HG03520 (cell line): ENCODE results near the gene PLEKHF1.

Experiments
- ATAC-seq: cut with Tn5 transposase; IDR thresholded peaks from one replicate; pipeline ENCODE4 v1.9.1; 2021; ENCODE audit warnings: mild to moderate bottlenecking, moderate library complexity; ENCODE audit not compliant: unreplicated experiment

Gene PLEKHF1

DNA sequence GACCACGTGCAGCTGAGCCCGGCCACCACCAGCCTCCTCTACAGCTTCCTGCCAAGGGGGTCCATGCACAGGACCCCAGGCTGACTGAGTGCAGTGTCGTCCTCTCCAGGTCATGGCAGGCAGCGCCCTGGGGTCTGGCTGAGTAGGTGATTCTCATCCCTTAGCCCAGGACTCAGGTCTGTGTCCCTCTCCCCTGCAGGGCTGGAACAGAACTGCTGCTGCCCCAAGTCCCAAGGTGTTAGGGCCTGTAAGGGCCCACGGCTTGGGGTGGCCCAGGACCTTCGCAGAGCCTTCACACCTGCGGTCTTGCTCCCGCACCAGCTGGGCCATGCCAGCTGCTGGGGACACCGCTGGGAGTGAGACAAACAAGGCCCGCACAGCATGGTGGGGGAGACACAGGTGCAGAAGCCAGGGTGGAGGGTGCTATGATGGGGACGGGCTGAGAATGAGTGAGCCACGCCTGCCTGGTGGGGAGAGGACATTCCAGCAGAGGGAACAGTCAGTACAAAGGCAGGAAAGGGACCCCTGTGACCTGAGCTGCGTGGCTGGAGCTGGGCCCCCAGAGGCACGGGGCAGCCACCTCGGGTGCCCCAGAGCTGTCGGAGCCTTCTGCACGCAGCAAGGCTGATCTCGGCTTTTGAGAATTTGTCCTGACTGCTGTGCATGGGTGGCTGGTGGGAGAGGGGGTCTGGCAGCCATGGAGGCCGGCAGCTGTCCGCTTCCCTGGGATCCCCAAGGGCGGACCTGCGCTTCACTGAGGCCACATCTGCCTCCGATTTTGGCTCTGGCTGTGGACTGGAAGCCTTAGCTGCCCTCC is 11.9 kb downstream of the PLEKHF1 start:
- ATAC-seq: no peak

DNA sequence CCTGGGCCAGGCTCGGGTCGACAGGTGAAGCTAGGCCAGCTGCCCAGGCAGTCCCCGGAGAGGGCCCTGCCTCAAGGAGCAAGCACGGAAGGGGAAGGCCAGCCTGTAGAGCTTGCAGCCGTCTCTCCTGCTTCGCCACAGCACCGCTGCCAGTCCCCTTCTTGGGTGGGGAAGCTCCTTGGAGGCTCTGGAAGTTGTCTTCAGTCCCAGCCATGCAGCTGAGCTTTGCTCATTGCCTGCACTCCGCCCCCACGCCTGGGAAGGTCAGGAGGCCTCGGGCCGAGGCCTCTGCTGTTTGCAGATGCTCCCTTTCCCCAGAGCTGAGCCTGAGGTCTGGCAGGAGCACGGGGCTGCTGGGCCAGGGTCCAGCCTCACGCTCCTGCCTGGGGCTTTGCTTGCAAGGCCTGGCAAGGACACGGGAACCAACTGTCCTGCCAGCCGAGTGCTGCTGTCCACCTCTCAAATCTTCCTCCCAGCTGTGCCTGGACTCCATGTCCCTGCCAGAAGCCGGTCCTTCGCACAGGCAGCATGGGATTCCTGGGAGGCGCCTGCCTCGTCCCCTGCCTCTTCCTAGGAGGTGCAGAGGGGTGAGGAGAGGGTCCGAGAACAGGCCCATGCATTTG is 13.3 kb downstream of the PLEKHF1 start:
- ATAC-seq: no peak

DNA sequence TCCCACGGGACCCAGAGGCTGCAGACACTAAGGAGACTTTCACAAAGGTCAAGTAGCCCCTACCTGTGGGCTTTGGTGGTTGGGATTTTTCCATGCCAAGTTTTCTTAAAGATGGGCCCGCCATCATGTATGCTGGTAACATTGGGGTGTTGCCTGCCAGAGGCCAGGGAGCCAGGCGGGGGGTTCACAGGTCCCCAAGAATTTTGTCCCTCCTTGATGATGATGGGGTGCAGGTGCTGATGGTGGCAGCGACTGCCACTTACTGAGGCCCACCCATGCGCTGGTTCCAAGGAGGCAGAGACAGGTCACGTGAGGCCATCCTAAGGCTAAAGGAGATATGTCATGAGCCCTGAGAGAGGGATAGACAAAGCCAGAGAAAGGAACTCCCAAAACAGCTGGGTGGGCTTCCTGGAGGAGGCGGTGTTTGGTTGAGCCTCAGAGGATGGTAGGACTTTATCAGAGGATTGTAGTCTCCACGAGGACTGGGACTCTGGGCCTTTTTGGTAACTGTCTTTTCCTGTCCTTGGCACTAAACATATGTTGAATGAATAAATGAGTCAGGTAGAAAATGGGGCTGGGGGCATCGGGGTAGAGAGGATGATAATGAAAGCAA is 14.4 kb downstream of the PLEKHF1 start:
- ATAC-seq: no peak

DNA sequence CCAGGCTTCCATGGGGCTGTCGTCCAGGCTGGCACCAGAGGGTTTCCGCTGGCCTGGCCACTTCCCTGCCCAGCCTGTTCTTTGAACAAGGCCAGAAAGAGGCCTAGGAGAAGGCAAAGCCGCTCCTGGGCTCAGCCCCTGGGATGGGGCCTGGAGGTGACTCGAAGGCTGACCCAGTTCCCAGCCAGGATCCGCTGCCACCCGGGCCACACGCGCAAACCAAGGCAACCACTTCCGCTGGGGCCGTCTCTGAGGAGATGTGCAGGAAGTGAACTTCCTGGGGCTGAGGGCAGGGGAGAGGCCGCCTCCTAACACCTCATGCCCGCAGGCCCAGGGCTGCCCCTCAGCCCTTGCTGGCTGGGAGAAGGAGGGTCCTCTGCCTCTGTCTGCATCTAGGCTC is 15.2 kb downstream of the PLEKHF1 start:
- peak; percentile 60 for ATAC-seq

DNA sequence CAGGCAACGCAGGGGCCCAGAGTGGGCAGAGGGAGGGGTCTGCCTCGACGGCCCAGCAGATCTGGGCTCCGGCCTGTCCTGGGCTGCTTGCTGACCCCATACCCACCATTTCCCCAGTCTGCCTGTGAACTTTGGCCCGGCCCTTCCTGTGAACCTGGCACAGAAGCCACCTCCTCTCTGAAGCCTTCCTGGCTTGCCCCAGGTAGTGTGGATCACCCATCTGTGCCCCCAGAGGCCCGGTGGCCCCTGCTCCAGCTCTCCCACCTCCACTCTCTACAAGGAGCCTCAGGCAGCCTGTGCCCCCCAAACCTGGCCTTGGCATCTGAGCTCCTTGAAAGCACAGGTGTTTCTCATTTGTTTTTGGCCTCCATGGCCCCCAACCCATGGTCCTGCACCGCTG is 15.7 kb downstream of the PLEKHF1 start:
- ATAC-seq: no peak

DNA sequence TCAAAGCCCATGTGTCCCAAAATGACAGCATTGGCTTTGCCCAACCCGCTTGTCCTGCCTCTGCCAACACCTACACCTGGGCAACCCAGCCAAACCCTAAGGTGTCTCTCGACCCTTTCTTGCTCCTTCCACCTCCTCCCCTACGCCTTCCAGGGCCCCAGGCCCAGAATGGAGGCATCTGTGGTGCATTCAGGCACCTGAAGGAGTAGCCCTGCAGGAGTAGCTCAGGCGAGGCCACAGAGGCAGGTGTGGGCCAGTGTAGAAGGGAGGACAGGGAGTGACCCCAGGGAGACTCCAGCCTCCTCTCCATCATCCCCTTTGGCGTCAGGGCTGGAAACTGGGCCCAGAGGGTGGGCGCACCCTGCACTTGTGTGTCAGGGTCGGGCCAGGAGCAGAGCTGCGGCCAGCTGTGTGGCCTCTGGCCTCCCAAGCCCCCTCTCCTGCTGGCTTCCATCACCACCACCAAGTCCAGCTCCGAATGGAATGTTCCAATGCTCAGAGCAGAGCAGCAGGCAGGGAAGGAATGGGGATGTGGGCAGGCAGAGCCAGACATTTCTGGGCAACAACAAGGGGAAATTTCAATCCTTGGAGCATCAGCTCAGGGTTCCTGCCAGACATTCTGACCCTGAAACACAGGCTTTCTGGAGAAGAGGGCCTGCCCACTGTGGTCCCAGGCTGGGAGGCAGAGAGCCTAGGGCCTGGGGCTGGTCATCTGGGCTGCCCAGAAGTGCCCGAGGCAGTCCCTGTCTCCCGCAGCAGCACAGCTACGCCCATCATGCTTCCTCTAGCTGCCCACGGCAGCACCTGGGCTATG is 16.4 kb downstream of the PLEKHF1 start:
- no peak for ATAC-seq

DNA sequence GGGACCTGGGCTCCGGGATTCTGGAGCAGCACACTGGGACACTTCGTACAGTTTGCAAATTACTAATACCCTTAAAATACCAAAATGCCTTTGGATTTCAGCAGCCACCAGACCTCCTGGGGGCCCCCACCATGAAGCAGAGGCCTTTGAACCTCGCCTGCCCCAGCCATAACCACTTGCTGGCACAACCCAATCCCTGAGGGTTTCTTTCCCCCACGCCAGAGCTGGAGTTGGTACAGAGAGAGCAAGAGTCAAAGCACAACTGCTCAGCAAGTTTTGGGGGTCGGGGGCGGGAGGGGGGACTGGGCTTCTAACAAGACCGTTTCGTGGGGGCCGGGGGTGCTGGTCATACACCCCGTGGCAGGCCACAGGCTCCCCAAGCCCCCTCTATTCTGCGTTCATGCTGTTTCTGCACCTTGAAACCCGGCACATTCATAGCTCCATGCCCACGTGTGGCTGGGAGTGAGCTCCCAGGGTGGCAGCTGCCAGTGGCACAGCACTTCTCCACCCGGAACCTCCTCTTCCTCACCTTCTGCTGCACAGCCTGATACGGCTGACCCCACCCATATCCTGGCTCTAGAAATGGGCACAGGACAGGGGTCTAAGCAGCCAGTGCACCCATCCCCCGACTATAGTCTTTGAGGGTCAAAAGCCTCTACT is 17.1 kb downstream of the PLEKHF1 start:
- no peak for ATAC-seq

DNA sequence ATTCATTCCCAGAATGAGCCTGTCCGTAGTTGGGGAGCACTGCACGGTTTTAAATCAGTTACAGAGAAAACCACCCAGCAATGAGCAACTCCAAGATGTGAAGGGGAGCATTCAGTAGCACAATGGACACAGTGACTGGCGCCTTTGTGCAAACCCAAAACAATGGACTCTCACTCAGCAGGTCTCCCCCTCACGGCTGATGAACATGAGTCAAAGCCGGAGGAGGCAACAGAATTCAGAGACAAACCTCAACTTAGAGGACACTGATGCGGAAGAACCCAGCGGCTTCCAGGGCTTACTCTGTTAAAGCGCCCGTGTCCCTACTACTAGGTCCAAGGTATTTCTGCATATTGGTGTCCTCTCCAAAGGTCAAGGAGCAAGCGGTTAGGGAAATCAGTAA is 17.7 kb downstream of the PLEKHF1 start:
- no peak for ATAC-seq

DNA sequence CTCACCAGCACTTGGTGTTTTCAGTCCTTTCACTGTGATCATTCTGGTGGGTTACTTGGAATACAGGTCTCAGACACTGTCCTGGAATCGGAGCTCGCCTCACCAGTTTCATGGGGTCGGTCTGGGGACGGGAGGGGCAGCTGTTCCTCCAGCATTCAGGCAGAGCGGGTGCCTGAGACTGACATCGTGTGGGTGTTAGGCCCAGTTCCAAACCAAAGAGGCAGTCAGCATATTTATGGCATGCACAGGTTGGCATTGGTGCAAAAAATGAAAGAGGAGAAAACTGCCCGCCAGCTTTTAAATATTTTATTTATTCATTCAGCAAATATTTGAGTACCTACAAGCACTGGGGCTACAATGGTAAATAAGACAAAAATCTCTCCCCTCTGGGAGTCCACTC is 20.1 kb downstream of the PLEKHF1 start:
- ATAC-seq: no peak

DNA sequence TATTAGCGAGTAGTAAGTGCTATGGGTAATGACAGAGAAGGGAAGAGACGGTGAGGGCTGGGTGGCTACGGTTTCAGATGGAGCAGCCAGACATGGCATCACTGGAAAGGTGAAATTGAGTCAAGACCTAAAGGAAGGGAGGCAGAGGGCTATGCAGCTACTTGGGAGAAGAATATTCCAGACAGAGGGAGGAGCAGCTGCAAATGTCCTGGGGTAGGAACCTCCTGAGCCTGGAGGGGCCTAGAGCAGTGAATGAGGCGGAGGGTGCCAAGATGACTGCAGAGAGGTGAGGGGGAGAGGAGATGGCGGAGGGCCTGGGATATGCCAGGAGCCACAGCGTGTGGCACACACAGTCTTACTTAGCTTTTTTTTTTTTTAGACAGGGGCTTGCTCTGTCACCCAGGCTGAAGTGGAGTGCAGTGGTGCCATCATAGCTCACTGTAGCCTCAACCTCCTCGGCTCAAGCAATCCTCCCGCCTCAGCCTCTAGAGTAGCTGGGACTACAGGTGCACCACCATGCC is 21.1 kb downstream of the PLEKHF1 start:
- ATAC-seq: no peak

DNA sequence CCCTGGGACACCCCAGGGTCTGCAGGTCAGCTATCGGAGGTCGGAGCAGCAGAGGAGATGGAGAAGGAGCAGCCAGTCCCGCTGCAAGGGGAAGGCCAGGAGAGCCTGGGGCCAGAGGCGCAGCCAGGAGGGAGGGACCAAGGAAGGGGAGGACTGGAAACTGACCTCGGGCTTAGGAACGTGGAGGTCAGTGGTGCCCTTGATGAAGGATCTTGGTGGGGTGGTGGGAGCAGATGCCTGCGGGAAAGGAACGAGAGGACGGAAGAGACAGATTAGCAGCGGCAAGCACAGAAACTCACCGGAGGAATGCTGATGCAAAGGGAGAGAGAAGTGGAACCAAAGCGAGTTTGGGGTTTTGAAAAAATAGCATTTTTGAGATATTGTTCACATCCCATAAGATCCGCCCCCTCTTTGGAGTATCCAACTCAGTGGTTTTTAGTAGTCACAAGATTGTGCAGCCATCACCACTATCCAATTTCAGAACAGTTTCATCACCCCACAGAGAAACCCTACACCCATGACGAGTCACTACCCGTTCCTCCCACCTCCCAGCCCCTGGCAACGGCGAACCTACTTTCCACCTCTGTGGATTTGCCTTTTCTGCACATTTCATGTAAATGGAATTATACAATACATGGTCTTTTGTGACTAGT is 22.1 kb downstream of the PLEKHF1 start:
- no peak for ATAC-seq

DNA sequence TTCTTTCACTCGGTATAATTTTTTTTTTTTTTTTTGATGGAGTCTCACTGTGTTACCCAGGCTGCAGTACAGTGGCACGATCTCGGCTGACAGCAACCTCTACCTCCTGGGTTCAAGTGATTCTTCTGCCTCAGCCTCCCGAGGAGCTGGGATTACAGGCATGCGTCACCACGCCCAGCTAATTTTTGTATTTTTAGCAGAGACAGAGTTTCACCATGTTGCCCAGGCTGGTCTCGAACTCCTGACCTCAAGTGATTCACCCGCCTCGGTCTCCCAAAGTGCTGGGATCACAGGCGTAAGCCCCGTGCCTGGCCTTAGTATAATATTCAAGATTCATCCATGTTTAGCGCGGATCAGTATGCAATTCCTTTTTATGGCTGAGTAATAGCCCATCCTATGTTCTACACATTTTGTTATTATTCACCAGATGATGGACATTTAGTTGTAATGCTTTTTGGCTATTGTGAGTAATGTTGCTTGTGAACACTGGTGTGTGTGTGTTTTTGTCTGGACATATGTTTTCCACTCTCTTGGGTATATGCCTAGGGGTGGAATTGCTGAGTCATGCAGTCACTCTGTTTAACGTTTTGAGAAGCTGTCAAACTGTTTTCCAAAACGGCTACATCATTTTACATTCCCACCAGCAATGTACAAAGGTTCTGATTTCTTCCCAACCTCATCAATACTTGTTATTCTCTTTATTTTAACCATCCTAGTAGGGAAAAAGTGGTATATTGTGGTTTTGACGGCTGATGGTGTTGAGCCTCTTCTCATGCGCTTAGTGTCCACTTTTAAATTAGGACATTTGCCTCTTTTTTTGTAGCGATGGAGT is 22.9 kb downstream of the PLEKHF1 start:
- no peak for ATAC-seq

DNA sequence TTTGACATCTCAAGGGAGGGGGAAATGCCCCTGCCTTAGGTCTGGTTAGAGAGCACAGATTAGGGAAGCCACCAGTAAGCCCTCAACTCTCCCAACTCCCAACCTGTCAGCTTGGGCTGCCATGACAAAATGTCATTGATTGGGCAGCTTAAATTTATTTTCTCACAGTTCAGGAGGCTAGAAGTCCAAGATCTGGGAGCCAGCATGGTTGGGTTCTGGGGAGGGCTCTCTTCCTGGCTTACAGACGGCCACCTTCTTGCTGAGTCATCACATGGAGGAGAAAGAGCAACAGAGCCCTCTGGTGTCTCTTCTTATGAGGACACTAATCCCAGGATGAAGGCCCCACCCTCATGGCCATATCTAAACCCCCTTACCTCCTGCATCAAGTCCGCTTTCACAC is 25.6 kb downstream of the PLEKHF1 start:
- ATAC-seq: peak; percentile 48

DNA sequence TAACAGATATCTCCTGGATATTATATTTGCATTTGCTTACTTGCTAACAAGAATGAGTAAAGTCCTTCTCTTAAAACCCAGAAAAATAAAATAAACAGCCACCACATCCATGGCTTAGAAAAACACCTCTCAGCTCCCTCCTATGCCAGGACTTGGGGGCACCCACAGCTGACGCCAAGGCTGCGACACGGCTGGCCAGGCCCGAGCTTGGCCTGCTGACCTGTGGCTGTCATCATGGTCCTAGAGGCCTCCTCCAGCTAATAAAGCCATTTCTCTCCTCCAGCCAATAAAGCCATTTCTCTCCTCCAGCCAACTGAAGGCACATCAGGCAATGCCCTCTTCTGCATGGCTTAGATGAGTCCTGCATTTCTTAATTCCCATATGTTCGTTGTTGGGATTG is 28.9 kb downstream of the PLEKHF1 start:
- ATAC-seq: no peak

DNA sequence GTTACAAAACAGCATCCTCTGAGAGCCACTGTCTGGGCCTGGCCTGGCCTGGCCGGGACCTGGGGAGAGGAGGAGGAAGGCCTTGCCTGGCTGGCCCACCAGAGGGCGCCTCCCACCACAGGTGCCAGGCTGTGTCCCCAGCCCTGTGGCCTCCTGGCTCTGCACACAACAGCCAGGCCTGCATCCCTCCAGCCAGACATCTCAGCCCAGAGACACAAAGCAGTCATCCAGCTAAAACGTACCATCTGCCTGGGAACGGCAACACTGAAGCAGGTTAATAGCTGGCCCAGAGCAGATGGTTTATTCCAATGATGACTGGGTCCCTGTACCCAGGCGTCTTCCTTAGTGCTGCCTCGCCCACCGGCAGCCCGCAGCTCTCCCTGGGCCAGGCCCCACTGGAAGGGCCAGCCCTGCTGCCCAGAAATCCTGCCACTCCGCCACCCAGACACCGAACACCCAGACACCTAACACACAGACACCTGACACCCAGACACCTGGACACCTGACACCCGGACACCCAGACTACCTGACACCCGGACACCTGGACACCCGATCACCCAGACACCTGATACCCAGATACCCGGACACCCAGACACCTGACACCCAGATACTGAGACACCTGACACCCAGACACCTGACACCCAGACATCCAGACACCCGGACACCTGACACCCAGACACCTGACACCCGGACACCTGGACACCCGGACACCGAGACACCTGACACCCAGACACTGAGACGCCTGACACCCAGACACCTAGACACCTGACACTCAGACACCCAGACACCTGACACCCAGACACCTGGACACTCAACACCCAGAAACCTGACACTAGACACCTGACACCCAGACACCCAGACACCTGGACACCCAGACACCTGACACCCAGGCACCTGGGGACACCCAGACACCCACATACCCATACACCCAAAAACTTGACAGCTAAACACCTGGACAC is 29.7 kb downstream of the PLEKHF1 start:
- ATAC-seq: peak; percentile 71

DNA sequence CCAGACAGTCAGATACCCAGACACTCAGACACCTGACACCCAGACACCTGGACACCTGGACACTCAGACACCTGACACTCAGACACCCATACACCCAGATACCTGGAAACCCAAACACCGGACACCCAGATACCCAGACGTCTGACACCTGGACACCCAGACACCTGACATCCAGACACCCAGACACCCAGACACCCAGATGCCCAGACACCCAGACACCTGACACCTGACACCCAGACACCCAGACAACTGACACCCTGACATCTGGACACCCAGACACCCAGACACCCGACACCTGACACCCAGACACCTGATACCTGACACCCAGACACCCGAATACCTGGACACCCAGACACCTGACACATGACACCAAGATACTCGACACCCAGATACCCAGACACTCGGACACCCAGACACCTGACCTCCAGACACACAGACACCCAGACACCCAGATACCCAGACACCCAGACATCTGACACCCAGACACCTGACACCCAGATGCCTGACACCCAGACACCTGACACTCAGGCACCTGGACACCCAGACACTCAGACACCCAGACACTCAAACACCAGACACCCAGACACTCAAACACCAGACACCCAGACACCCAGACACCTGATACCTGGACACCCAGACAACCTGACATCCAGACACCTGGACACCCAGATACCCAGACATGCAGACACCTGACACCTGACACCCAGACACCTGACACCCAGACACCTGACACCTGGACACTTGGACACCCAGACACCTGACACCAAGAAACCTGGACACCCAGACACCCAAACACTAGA is 30.7 kb downstream of the PLEKHF1 start:
- no peak for ATAC-seq

DNA sequence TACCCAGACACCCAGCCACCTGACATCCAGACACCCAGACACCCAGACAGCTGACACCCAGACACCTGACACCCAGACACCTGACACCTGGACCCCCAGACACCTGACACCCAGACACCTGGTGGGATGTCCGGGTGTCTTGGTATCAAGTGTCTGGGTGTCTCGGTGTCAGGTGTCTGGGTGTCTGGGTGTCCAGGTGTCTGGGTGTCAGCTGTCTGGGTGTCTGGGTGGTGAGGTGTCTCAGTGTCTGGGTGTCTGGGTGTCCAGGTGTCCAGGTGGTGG is 31.2 kb downstream of the PLEKHF1 start:
- ATAC-seq: no peak
